Epithelial cell of esophagus (primary cell): ENCODE data around the gene OLFML2B.

ENCODE experiments used
- DNase-seq: peaks from one replicate; pipeline ENCODE4 v3.0.0; 2010; ENCODE audit warnings: low read depth
- H3K4me3 ChIP-seq: 2 replicates; pipeline ENCODE4 v1.5.1; 2011; ENCODE audit warnings: mild to moderate bottlenecking, low read length, control low read depth
- CTCF ChIP-seq: IDR thresholded peaks from 2 replicates; pipeline ENCODE4 v1.5.1; 2011; ENCODE audit warnings: low read depth, mild to moderate bottlenecking, low read length, control low read depth, inconsistent platforms; ENCODE audit not compliant: insufficient read depth; ENCODE audit errors: missing control alignments

The OLFML2B gene

GRCh38 chr1:161983725-161984124 is 39.9 kb downstream of the OLFML2B start:
- TF ChIP-seq CTCF, result no peak
- no peak for DNase-seq
- H3K4me3 ChIP-seq, result no peak overlapping the region

- no peak for TF ChIP-seq CTCF
- H3K4me3 ChIP-seq, result no peak overlapping the region
- no peak for DNase-seq
Measured at GRCh38 chr1:161982917-161983316, 40.8 kb downstream of the OLFML2B start.

- no peak overlapping the region for H3K4me3 ChIP-seq
- TF ChIP-seq CTCF, result no peak
- no peak for DNase-seq
Measured at GRCh38 chr1:161982507-161982895, 41.2 kb downstream of the OLFML2B start.

GRCh38 chr1:161981735-161982506 is 41.7 kb downstream of the OLFML2B start:
- no peak for DNase-seq
- no peak overlapping the region for H3K4me3 ChIP-seq
- TF ChIP-seq CTCF, result no peak

- no peak for DNase-seq
- H3K4me3 ChIP-seq, result no peak overlapping the region
- no peak for TF ChIP-seq CTCF
Measured at GRCh38 chr1:161981126-161981525, 42.5 kb downstream of the OLFML2B start.

GRCh38 chr1:161978011-161978790 is 45.5 kb downstream of the OLFML2B start:
- H3K4me3 ChIP-seq, result no peak overlapping the region
- no peak for TF ChIP-seq CTCF
- no peak for DNase-seq
